CD4-positive, alpha-beta memory T cell (primary cell): ENCODE data around the gene CREG1. TPM values are rescaled to one million over a fixed set of nuclear protein-coding genes. Genes with fewer than 3 reads are reported as not detected.

ENCODE experiments used
- CTCF ChIA-PET: fragments of 350-600 bp; sonication (Branson Sonifier 250); formaldehyde crosslinking; loops from one replicate; lab custom pipeline; 2021; ENCODE audit warnings: inconsistent platforms; ENCODE audit not compliant: partially characterized antibody; lab: Charles Lee
- POLR2A ChIA-PET: fragments of 350-600 bp; sonication (Branson Sonifier 250); formaldehyde crosslinking; loops from one replicate; lab custom pipeline; 2021; ENCODE audit not compliant: partially characterized antibody; lab: Charles Lee
- DNase-seq, 5 donors: peaks; one replicate each; pipeline versions ENCODE4 v3.0.0 to v3.0.0-alpha.2; 2020 to 2022; ENCODE audit warnings: mixed read lengths in 1 of 5
- H3K27ac ChIP-seq: one replicate; pipeline ENCODE4 v1.7.0; 2013; ENCODE audit warnings: low read depth, low read length
- H3K27me3 ChIP-seq: 2 replicates; pipeline ENCODE4 v1.7.0; 2013; ENCODE audit warnings: mild to moderate bottlenecking, low read length, moderate library complexity; ENCODE audit not compliant: insufficient read depth
- H3K36me3 ChIP-seq: 2 replicates; pipeline ENCODE4 v1.7.0; 2013; ENCODE audit warnings: mild to moderate bottlenecking, low read length, moderate library complexity; ENCODE audit not compliant: insufficient read depth
- H3K4me1 ChIP-seq: 2 replicates; pipeline ENCODE4 v1.7.0; 2013; ENCODE audit warnings: mild to moderate bottlenecking, low read length, moderate library complexity; ENCODE audit not compliant: insufficient read depth
- H3K4me3 ChIP-seq, 2 donors: one replicate each; pipeline ENCODE4 v1.7.0; 2013; ENCODE audit warnings: low read length in 2 of 2, mild to moderate bottlenecking in 1 of 2
- H3K9me3 ChIP-seq, 2 donors: one replicate each; pipeline ENCODE4 v1.7.0; 2013; ENCODE audit warnings: low read length in 2 of 2, control low read depth in 1 of 2; ENCODE audit not compliant: control insufficient read depth in 1 of 2
- H3K27ac Mint-ChIP-seq, 7 donors: one replicate each; pipeline ENCODE4 v1.8.0; 2020 to 2021; ENCODE audit warnings: mixed read lengths in 7 of 7, mild to moderate bottlenecking in 6 of 7, inconsistent platforms in 3 of 7, moderate library complexity in 3 of 7
- H3K27me3 Mint-ChIP-seq, 2 donors: one replicate each; pipeline ENCODE4 v1.8.0; 2020 to 2021; ENCODE audit warnings: mixed read lengths in 2 of 2
- H3K36me3 Mint-ChIP-seq, 2 donors: one replicate each; pipeline ENCODE4 v1.8.0; 2020 to 2021; ENCODE audit warnings: mixed read lengths in 2 of 2, inconsistent platforms in 1 of 2, mild to moderate bottlenecking in 1 of 2
- H3K4me1 Mint-ChIP-seq, 4 donors: one replicate each; pipeline ENCODE4 v1.8.0; 2020 to 2021; ENCODE audit warnings: mixed read lengths in 4 of 4, mild to moderate bottlenecking in 1 of 4
- H3K4me3 Mint-ChIP-seq, 8 donors: one replicate each; pipeline ENCODE4 v1.8.0; 2020 to 2021; ENCODE audit warnings: mixed read lengths in 8 of 8, mild to moderate bottlenecking in 7 of 8, moderate library complexity in 6 of 8, inconsistent platforms in 3 of 8
- H3K9me3 Mint-ChIP-seq, 8 donors: one replicate each; pipeline ENCODE4 v1.8.0; 2020 to 2021; ENCODE audit warnings: mixed read lengths in 8 of 8, mild to moderate bottlenecking in 5 of 8, inconsistent platforms in 3 of 8, moderate library complexity in 1 of 8
- intact Hi-C: fragments of 100-400 bp; cut with micrococcal nuclease; formaldehyde crosslinking; loops from one replicate; pipeline ENCODE4 v1.15.1; 2023
- polyA plus RNA-seq, 2 donors: library from polyadenylated mRNA; unstranded; fragments of 300-500 nt; fragmentation: Illumina TruSeq; gene quantifications; one replicate each; pipeline ENCODE4 v1.2.3, GENCODE V29; 2021
- total RNA-seq, 2 experiments: library from RNA; stranded (reverse); gene quantifications; one replicate each; pipeline ENCODE4 v1.2.3, GENCODE V29; 2021

The CREG1 gene
- total and polyA plus RNA-seq, 4 experiments from 2014 or later, result 19.4 to 27.7 (median 21.3) TPM

GRCh38 chr1:167593860-167594259 lies 40.3 kb upstream of the CREG1 start:
- peaks cover 0 to under 1% (median 0%) of the 10 kb centered on the region in 4 donors for H3K4me1 Mint-ChIP-seq
- Histone ChIP-seq H3K4me3 (no peak overlapping the region), H3K4me1 (no peaks in the 10 kb centered on the region), H3K9me3 (no peaks in the 10 kb centered on the region), H3K27me3 (no peaks in the 10 kb centered on the region), H3K27ac (no peak overlapping the region), H3K36me3 (no peaks in the 10 kb centered on the region)
- ChIA-PET CTCF (interaction anchor here (2.3 to 4.7 kb wide), 2 partner anchors 43 to 94 kb away, joined by 11 to 28 read pairs; no protein-coding TSS in a partner anchor), POLR2A (interaction anchor here (1.1 to 1.3 kb wide), 2 partner anchors 38 to 72 kb away, joined by 3 to 4 read pairs; no protein-coding TSS in a partner anchor)
- DNase-seq, result no peak
- peaks cover 0 to 2% (median 0%) of the 10 kb centered on the region in 8 donors for H3K9me3 Mint-ChIP-seq
- peaks cover 0 to 2% of the 10 kb centered on the region in 2 donors for H3K27me3 Mint-ChIP-seq
- H3K27ac Mint-ChIP-seq, result no peak overlapping the region
- no peak overlapping the region for H3K4me3 Mint-ChIP-seq
- intact Hi-C loops, result no loop called here
- no peaks in the 10 kb centered on the region for H3K36me3 Mint-ChIP-seq

GRCh38 chr1:167592475-167592874 lies 38.9 kb upstream of the CREG1 start:
- H3K27me3 Mint-ChIP-seq, result peaks cover 0 to 3% of the 10 kb centered on the region in 2 donors
- H3K9me3 Mint-ChIP-seq, result peaks cover 0 to 2% (median 0%) of the 10 kb centered on the region in 8 donors
- H3K9me3 ChIP-seq, result no peaks in the 10 kb centered on the region
- H3K4me3 ChIP-seq, result no peak overlapping the region
- no peak overlapping the region for H3K4me3 Mint-ChIP-seq
- ChIA-PET POLR2A (no interaction called here), CTCF (interaction anchor here (4.7 kb wide), 1 partner anchor 95 kb away, joined by 28 read pairs; no protein-coding TSS in a partner anchor)
- no peaks in the 10 kb centered on the region for H3K36me3 ChIP-seq
- DNase-seq, result no peak
- no peak overlapping the region for H3K27ac ChIP-seq
- H3K4me1 Mint-ChIP-seq, result no peaks in the 10 kb centered on the region
- H3K27me3 ChIP-seq, result no peaks in the 10 kb centered on the region
- intact Hi-C loops, result no loop called here
- no peak overlapping the region for H3K27ac Mint-ChIP-seq
- H3K4me1 ChIP-seq, result no peaks in the 10 kb centered on the region
- no peaks in the 10 kb centered on the region for H3K36me3 Mint-ChIP-seq

GRCh38 chr1:167588361-167588760 lies 34.8 kb upstream of the CREG1 start:
- no peaks in the 10 kb centered on the region for H3K36me3 ChIP-seq
- no peak overlapping the region for H3K27ac ChIP-seq
- no peak overlapping the region for H3K4me3 ChIP-seq
- intact Hi-C loops, result no loop called here
- POLR2A ChIA-PET, result interaction anchor here (1.2 kb wide), 1 partner anchor 127 kb away, joined by 3 read pairs; no protein-coding TSS in a partner anchor
- Mint-ChIP-seq H3K4me3 (no peak overlapping the region), H3K27me3 (peaks cover 0 to 3% of the 10 kb centered on the region in 2 donors), H3K36me3 (no peaks in the 10 kb centered on the region), H3K9me3 (peaks cover 0 to 2% (median 0%) of the 10 kb centered on the region in 8 donors), H3K4me1 (no peaks in the 10 kb centered on the region), H3K27ac (no peak overlapping the region)
- no peaks in the 10 kb centered on the region for H3K9me3 ChIP-seq
- no peaks in the 10 kb centered on the region for H3K27me3 ChIP-seq
- no peaks in the 10 kb centered on the region for H3K4me1 ChIP-seq
- no peak for DNase-seq
- CTCF ChIA-PET, result interaction anchor here (1.3 to 1.8 kb wide), 2 partner anchors 12 to 99 kb away, joined by 4 to 6 read pairs; no protein-coding TSS in a partner anchor

DNA sequence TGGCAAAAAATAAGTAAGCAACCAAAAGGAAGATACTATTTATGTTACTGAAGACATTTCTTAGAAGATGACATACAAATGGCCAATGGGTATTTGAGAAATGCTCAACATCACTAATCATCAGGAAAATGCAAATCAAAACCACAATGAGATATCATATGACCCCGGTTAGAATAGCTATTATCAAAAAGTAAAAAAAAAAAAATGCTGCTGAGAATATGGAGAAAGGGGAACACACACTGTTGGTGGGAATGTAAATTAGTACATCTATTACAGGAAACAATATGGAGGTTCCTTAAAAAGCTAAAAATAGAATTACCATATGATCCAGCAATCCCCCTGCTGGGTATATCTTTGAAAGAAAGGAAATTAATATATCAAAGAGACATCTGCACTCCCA lies 34.3 kb upstream of the CREG1 start:
- intact Hi-C loops, result no loop called here
- POLR2A ChIA-PET, result no interaction called here
- Histone ChIP-seq H3K4me3 (no peak overlapping the region), H3K9me3 (no peaks in the 10 kb centered on the region), H3K27ac (no peak overlapping the region), H3K4me1 (no peaks in the 10 kb centered on the region), H3K27me3 (no peaks in the 10 kb centered on the region), H3K36me3 (no peaks in the 10 kb centered on the region)
- Mint-ChIP-seq H3K4me1 (no peaks in the 10 kb centered on the region), H3K9me3 (peaks cover 0 to 2% (median 0%) of the 10 kb centered on the region in 8 donors), H3K4me3 (no peak overlapping the region), H3K27ac (no peak overlapping the region), H3K27me3 (peaks cover 0 to 3% of the 10 kb centered on the region in 2 donors), H3K36me3 (no peaks in the 10 kb centered on the region)
- CTCF ChIA-PET, result interaction anchor here (1.3 kb wide), 1 partner anchor 12 kb away, joined by 4 read pairs; no protein-coding TSS in a partner anchor
- no peak for DNase-seq

GRCh38 chr1:167587342-167587741 lies 33.8 kb upstream of the CREG1 start:
- intact Hi-C loops, result no loop called here
- no peak for DNase-seq
- no peaks in the 10 kb centered on the region for H3K9me3 ChIP-seq
- no peak overlapping the region for H3K27ac ChIP-seq
- H3K27me3 ChIP-seq, result no peaks in the 10 kb centered on the region
- H3K4me3 ChIP-seq, result no peak overlapping the region
- H3K27ac Mint-ChIP-seq, result no peak overlapping the region
- H3K36me3 Mint-ChIP-seq, result no peaks in the 10 kb centered on the region
- H3K27me3 Mint-ChIP-seq, result peaks cover 0 to 3% of the 10 kb centered on the region in 2 donors
- H3K4me1 Mint-ChIP-seq, result no peaks in the 10 kb centered on the region
- ChIA-PET CTCF (interaction anchor here (1.3 kb wide), 1 partner anchor 13 kb away, joined by 4 read pairs; no protein-coding TSS in a partner anchor), POLR2A (no interaction called here)
- H3K9me3 Mint-ChIP-seq, result peaks cover 0 to under 1% (median 0%) of the 10 kb centered on the region in 8 donors
- H3K4me3 Mint-ChIP-seq, result no peak overlapping the region
- H3K4me1 ChIP-seq, result no peaks in the 10 kb centered on the region
- no peaks in the 10 kb centered on the region for H3K36me3 ChIP-seq

GRCh38 chr1:167584581-167584980 lies 31.0 kb upstream of the CREG1 start:
- ChIA-PET CTCF (interaction anchor here (1.0 to 1.1 kb wide), 2 partner anchors 35 to 103 kb away, joined by 3 read pairs; no protein-coding TSS in a partner anchor), POLR2A (no interaction called here)
- no peaks in the 10 kb centered on the region for H3K4me1 ChIP-seq
- Mint-ChIP-seq H3K4me1 (no peaks in the 10 kb centered on the region), H3K27me3 (peaks cover 0 to 2% of the 10 kb centered on the region in 2 donors), H3K9me3 (no peaks in the 10 kb centered on the region), H3K36me3 (no peaks in the 10 kb centered on the region), H3K4me3 (no peak overlapping the region), H3K27ac (no peak overlapping the region)
- H3K4me3 ChIP-seq, result no peak overlapping the region
- H3K9me3 ChIP-seq, result no peaks in the 10 kb centered on the region
- H3K27me3 ChIP-seq, result no peaks in the 10 kb centered on the region
- no peak for DNase-seq
- intact Hi-C loops, result no loop called here
- no peaks in the 10 kb centered on the region for H3K36me3 ChIP-seq
- H3K27ac ChIP-seq, result no peak overlapping the region

GRCh38 chr1:167582722-167583121 lies 29.2 kb upstream of the CREG1 start:
- no peak overlapping the region for H3K27ac Mint-ChIP-seq
- no peak overlapping the region for H3K4me3 Mint-ChIP-seq
- DNase-seq, result no peak
- intact Hi-C loops, result no loop called here
- no peaks in the 10 kb centered on the region for H3K27me3 ChIP-seq
- H3K36me3 Mint-ChIP-seq, result no peaks in the 10 kb centered on the region
- H3K36me3 ChIP-seq, result no peaks in the 10 kb centered on the region
- H3K4me1 ChIP-seq, result no peaks in the 10 kb centered on the region
- H3K27ac ChIP-seq, result no peak overlapping the region
- H3K4me1 Mint-ChIP-seq, result no peaks in the 10 kb centered on the region
- H3K4me3 ChIP-seq, result no peak overlapping the region
- no peaks in the 10 kb centered on the region for H3K9me3 Mint-ChIP-seq
- ChIA-PET POLR2A (no interaction called here), CTCF (no interaction called here)
- peaks cover 0 to 5% of the 10 kb centered on the region in 2 donors for H3K27me3 Mint-ChIP-seq
- no peaks in the 10 kb centered on the region for H3K9me3 ChIP-seq
